ENCODE data around the gene LETM1. TPM values are rescaled to one million over a fixed set of nuclear protein-coding genes. Genes with fewer than 3 reads are reported as not detected.

LETM1 gene
- total RNA-seq, 1 donor from 2014 or later: 16.9 TPM

- peaks cover 4% of the 10 kb centered on the region for H3K27me3 Mint-ChIP-seq (ENCODE audit: insufficient read depth, low read depth)
- Histone ChIP-seq H3K27ac (no peak overlapping the region), H3K79me2 (ENCODE audit: low read depth) (peaks cover 45% of the 10 kb centered on the region), H3K27me3 (peaks cover 18% of the 10 kb centered on the region), H3K9ac (no peak overlapping the region), H3K4me3 (no peak overlapping the region), H3K36me3 (no peaks in the 10 kb centered on the region), H3K4me1 (peaks cover 4% of the 10 kb centered on the region), H3K4me2 (no peak overlapping the region), H3F3A (ENCODE audit: low read depth) (peaks cover 6% of the 10 kb centered on the region), H4K20me1 (ENCODE audit: low read depth) (peaks cover 55% of the 10 kb centered on the region), H2AFZ (replicated peaks) (no peak overlapping the region), H3K9me3 (ENCODE audit: low read depth) (no peaks in the 10 kb centered on the region)
- H3K4me3 Mint-ChIP-seq: peak overlapping the region; percentile 47
- peak overlapping the region; percentile 44 for H3K27ac Mint-ChIP-seq
- peaks cover 44% of the 10 kb centered on the region for H3K4me1 Mint-ChIP-seq
- H3K36me3 Mint-ChIP-seq: peaks cover 9% of the 10 kb centered on the region
- no peak for TF ChIP-seq EZH2phosphoT487 (IDR thresholded peaks at IDR 0.05)
- TF ChIP-seq EZH2 (IDR thresholded peaks at IDR 0.05): no peak
- TF ChIP-seq CTCF (IDR thresholded peaks at IDR 0.05): no peak
- no peaks in the 10 kb centered on the region for H3K9me3 Mint-ChIP-seq
- DNase-seq (ENCODE audit: low spot score): no peak
Measured at GRCh38 chr4:1852904-1853623, 2.9 kb downstream of the LETM1 start.

DNA sequence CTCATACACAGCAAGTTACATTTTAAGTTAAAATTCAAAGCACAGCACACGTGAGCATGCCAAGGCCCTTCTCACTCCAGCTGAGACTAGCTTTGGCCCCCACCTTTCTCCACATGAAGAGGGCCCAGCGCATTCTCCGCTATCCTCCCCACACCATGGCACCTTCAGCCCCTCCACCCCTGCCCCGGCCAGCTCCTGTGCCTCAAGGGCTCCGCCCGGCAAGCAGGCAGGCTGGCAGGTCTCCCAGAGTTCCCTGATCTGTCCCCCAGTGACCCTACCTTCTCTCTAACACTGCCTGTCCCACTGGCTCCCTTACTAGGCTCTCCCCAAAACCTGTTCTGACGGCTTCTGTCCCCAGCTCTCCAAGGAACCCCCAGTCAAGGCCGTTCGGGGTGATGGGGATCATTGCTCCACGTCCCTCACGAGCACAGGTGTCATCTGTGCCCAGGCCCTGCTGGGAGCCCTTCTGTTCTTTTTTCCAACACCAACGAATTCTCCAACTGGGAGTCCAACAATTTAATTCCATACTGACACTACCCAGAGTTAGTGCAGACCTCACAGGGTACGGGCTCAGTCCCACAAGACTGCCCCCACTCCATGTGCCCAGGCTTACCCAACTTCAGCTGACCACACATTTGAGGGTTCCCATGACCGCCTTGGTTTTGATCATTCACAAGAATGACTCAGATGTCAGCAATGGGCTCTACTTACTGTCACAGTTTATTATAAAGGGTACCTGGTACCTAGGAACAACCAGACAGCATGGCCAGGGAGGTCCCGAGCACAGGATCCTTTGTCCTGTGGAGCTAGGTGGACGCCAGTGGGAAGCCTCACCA lies 4.2 kb downstream of the LETM1 start:
- H3K4me3 ChIP-seq: no peak overlapping the region
- peaks cover 45% of the 10 kb centered on the region for H3K79me2 ChIP-seq (ENCODE audit: low read depth)
- no peaks in the 10 kb centered on the region for H3K9me3 Mint-ChIP-seq
- H3K4me1 ChIP-seq: peaks cover under 1% of the 10 kb centered on the region
- H3K27ac ChIP-seq: no peak overlapping the region
- peaks cover 43% of the 10 kb centered on the region for H4K20me1 ChIP-seq (ENCODE audit: low read depth)
- DNase-seq (ENCODE audit: low spot score): no peak
- H3K27me3 ChIP-seq: peaks cover 5% of the 10 kb centered on the region
- peaks cover 11% of the 10 kb centered on the region for H3K36me3 Mint-ChIP-seq
- H3K4me3 Mint-ChIP-seq: peak overlapping the region; percentile 31
- H2AFZ ChIP-seq (replicated peaks): no peak overlapping the region
- no peaks in the 10 kb centered on the region for H3F3A ChIP-seq (ENCODE audit: low read depth)
- peaks cover 4% of the 10 kb centered on the region for H3K27me3 Mint-ChIP-seq (ENCODE audit: insufficient read depth, low read depth)
- no peaks in the 10 kb centered on the region for H3K9me3 ChIP-seq (ENCODE audit: low read depth)
- H3K4me2 ChIP-seq: no peak overlapping the region
- peaks cover 35% of the 10 kb centered on the region for H3K4me1 Mint-ChIP-seq
- H3K9ac ChIP-seq: no peak overlapping the region
- peak overlapping the region; percentile 65 for H3K27ac Mint-ChIP-seq
- TF ChIP-seq CTCF (IDR thresholded peaks at IDR 0.05) (no peak), EZH2phosphoT487 (IDR thresholded peaks at IDR 0.05) (no peak), EZH2 (IDR thresholded peaks at IDR 0.05) (no peak)
- no peaks in the 10 kb centered on the region for H3K36me3 ChIP-seq

DNA sequence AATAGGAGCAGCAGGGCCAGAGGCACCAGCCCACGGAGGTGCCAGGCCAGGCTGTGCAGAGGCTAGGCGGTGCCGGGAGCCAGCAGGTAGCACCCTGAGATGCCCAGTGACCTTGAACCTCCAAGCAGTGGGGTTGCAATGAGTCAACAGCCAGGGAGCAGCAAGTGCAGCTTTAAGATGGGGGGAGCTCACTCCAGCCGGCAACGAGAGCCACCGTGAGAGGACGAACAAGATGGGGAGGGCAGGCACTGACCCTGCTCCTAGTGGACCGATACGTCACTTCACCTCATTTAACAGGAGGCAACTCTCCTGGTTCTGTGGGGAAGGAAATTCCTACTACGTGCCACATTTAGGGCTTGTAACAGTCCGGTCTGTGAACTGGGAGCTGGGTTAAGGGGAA lies 4.8 kb downstream of the LETM1 start:
- Histone ChIP-seq H3K36me3 (no peaks in the 10 kb centered on the region), H3K4me1 (no peaks in the 10 kb centered on the region)
- peaks cover 35% of the 10 kb centered on the region for H3K4me1 Mint-ChIP-seq

More for the DNA sequence above, 4.8 kb downstream of the LETM1 start:
- no peaks in the 10 kb centered on the region for H3F3A ChIP-seq (ENCODE audit: low read depth)
- H3K27ac Mint-ChIP-seq: peak overlapping the region; percentile 65
- H3K36me3 Mint-ChIP-seq: peaks cover 14% of the 10 kb centered on the region
- no peak overlapping the region for H3K27ac ChIP-seq
- H3K27me3 Mint-ChIP-seq (ENCODE audit: insufficient read depth, low read depth): peaks cover 4% of the 10 kb centered on the region
- H3K9me3 ChIP-seq (ENCODE audit: low read depth): no peaks in the 10 kb centered on the region
- no peak overlapping the region for H3K9ac ChIP-seq
- no peak overlapping the region for H2AFZ ChIP-seq (replicated peaks)
- no peak for DNase-seq (ENCODE audit: low spot score)
- no peaks in the 10 kb centered on the region for H3K9me3 Mint-ChIP-seq
- H4K20me1 ChIP-seq (ENCODE audit: low read depth): peaks cover 43% of the 10 kb centered on the region
- H3K4me3 Mint-ChIP-seq: no peak overlapping the region
- TF ChIP-seq CTCF (IDR thresholded peaks at IDR 0.05) (no peak), EZH2phosphoT487 (IDR thresholded peaks at IDR 0.05) (no peak), EZH2 (IDR thresholded peaks at IDR 0.05) (no peak)
- no peak overlapping the region for H3K4me2 ChIP-seq
- peaks cover 45% of the 10 kb centered on the region for H3K79me2 ChIP-seq (ENCODE audit: low read depth)
- H3K4me3 ChIP-seq: no peak overlapping the region
- no peaks in the 10 kb centered on the region for H3K27me3 ChIP-seq

Data from neural progenitor cell (in vitro differentiated cells).